HG03139 (cell line): ENCODE results near the gene FAM151A.

Source experiments
- ATAC-seq: cut with Tn5 transposase; IDR thresholded peaks from one replicate; pipeline ENCODE4 v1.9.1; 2021; ENCODE audit not compliant: unreplicated experiment

FAM151A gene

DNA sequence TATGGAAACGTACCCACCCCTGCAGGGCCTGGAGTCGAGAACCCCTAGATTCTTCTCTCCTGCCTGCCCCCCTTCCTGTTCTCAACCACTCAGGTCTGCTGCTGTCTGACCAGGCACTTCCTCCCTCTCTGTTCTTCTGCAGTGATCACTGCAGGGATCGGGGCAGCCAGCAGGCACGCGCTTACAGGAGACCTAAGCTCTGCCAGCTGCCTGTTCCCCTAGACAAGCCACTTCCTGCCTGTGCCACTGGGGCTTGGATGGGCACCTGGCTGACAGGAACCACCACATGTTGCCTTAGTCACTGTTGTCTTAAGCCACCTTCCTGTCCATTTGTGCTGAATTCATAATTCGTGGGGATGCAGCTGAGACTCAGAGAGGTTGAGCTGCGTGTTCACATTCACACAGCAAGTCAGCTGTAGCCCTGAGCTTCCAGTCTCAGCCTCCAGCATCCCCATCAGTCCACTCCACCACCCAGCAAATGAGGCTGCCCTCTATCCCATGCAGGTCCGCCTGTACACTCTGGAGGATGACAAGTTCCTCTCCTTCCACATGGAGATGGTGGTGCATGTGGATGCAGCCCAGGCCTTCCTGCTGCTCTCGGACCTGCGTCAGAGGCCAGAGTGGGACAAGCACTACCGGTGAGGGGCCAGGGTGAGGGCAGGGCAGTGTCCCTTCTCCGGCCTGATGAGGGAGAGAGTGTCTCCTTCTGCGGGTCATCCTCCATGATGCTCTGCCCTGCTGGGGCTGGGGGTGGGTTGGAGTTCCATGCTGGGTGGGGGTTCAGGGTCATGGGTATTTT is 18.6 kb downstream of the FAM151A start:
- no peak for ATAC-seq

DNA sequence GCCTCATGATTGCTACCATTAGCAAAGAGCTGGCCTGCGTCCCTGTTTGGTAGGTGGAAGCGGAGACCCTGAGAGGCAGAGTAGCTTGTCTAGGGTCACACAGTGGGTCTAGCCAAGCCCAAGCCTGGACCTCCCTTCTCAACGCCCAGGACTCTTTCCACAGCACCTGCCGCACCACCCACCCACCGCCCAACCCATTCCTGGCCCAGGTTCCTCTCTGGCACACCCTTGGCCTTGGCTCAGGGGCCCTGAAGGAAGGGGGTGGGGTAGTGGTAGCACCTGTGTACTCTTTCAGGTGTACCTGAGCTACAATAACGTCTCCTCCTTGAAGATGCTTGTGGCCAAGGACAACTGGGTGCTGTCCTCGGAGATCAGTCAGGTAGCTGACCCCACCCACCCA is 19.3 kb downstream of the FAM151A start:
- no peak for ATAC-seq

DNA sequence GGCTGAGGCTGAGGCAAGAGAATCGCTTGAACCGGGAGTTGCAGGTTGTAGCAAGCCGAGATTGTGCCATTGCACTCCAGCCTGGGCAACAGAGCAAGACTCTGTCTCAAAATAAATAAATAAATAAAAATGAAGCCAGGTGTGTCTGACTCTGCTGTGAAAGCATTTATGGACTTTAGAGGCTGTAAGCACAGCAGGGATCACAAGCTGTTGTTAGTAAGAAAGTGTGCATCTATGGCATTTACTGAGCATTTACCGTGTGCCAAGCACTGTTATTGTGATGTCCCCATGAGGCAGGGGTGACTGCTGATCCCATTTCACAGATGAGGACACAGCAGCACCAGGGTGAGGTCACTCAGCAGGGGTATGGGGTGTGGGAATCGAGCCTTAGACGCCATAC is 20.1 kb downstream of the FAM151A start:
- ATAC-seq: no peak

DNA sequence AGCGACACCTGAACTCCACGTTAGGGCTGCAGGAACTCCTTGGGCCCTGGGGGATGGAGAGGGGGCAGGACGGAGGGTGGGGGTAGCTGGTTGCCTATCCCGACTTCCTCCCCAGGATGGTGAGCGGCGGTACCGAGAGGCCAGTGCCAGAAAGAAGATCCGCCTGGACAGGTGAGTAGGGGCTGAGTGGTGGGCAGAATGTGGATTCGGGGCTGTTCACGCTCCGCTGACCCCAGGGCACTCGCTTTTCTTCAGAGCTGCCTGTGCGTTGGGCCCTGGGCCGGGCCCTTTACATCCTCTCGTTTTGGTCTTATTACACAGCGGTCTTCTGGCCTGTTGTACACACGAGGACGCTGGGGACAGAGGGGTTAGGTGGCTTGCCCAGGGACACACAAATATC is 20.8 kb downstream of the FAM151A start:
- ATAC-seq: no peak

DNA sequence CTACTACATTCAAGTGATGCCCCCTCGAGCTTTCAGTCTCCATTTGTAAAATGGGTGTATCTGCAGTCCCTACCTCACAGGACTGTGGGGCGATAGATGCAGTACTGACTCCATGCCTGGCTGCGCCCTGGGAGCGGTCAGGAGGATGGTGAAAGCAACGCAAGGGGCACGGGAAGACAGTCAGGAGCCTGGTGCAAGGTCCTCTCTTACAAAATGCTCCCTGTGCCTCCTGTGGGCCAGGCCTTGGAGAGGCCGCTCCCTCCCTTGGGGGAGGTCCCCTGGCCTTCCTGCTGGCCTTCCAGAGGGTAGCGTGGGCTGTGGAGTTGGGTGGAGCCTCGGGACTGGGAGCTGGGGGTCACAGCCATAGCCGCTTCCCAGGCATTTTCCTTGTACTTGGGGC is 21.6 kb downstream of the FAM151A start:
- ATAC-seq: no peak

DNA sequence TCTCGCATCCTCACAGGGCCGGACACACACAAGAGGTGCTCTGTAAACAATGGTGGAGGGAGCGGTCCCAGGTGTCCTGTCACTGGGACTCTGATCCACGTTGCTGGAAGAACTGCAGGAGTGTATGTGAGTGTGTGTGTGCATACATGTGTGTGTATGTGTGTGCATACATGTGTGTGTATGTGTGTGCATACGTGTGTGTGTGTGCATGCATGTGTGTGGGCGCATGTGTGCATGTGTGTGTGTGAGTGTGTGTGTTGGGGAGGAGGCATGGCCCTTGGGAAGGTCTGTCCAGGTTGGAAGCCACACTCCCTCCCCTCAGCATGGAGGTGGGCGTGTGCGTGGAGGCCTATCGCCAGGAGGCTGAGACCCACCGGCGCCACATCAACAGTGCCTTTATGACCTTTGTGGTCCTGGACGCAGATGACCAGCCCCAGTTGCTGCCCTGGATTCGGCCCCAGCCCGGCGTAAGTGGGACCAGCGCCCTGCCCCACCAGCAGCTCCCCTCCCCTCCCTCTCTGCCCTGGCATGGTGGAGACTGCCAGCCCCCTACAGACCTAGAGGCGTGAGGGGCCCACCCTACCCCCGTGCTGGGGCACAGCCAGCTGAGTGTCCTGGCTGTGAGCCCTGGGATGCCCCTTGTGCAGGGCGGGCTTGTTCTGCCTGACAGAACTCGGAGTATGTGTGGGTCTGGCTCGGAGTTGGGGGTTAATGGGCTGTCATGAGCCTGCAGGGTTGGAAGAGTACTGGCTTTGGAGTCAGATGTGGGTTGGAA is 22.2 kb downstream of the FAM151A start:
- ATAC-seq: no peak

DNA sequence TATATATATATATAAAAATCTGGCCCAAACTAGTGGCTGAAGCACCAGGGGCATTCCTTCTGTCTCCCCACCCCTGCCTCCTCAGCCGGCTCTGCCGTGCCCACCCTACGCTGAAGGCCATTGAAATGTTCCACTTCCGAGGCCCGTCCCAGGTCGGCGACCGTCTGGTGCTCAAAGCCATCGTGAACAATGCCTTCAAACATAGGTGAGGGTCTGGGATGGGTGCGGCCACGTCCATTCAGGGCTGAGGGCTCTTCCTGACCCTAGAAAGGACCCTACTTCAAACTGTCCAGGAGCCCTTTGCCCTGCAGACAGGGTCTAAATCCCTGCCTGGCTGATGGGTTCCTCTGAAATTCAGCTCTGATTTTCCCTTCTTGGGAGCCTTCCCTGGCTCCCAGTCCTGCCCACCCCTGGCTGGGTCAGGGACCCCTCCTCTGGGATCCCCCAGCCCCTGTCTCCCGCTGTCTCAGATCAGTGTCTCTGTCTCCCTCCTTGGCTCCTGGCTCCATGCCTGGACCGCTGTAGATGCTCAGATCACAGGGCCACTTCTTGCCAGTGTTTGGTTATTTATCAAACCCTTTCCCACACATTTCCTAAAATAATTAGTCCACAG is 24.0 kb downstream of the FAM151A start:
- no peak for ATAC-seq

DNA sequence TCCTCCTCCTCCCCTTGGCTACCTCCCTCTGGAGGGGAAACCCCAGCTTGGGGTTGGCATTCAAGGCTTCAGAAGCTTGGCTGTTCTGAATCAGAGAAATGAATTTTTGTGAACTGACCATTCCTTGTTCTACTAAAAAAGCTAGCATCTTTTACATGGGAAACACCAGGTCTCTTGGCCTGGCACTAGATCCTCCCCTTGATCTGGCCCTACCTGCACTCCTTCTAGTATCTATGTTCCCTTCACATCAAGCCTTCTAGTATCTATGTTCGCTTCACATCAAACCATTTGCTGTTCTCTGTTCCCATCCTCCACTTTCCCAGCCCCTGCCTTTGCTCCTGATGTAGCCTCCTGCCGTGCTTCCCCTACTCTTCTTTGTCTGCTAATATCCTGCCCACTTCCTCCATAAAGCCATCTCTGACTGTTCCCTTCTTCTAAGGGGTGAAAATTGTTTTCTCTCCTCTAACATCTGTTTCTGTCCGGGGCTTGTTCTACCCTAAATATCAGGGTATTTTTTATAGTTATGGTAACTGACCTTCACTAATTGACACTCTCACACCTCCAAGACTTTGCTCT is 25.8 kb downstream of the FAM151A start:
- ATAC-seq: no peak

DNA sequence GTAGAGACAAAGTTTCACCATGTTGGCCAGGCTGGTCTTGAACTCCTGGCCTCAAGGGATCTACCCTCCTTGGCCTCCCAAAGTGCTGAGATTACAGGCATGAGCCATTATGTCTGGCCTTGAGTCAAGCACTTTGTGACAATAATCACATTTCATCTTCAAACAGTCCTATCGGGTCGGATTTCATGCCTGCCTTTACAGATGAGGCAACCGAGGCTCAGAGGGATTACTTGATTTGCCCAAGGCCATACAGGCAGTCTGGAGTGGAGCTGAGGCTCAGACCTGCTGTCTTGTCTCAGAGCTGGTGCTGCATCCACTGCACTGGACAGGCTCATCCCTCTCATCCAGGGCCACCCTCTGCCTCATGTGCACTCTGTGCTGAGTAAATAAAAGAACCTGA is 26.6 kb downstream of the FAM151A start:
- no peak for ATAC-seq

DNA sequence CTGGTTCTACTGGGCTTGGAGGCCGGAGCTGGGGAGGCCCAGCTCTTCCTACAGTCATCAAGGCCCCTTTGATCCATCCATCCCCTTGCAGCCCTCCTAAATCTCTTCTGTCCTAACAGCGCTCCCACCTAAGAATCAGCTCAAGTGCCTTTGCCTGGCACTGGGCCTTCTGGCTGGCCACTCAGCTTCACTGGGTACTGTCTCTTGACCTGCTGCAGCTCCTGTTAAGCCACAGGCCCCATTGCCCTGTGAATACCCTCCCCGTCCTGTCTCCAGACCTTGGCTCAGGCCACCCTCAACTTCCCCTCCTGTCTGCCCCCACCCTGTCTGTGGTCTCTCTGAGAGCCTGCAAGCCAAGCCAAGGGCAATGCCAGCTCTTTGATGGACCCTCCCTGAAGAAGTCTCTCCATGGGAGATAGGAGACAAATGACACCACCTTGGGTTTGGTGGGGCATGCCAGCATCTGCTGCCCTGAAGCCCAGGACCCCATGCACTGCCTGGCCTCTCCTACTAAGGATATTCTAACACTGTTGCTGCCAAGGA is 27.3 kb downstream of the FAM151A start:
- no peak for ATAC-seq

DNA sequence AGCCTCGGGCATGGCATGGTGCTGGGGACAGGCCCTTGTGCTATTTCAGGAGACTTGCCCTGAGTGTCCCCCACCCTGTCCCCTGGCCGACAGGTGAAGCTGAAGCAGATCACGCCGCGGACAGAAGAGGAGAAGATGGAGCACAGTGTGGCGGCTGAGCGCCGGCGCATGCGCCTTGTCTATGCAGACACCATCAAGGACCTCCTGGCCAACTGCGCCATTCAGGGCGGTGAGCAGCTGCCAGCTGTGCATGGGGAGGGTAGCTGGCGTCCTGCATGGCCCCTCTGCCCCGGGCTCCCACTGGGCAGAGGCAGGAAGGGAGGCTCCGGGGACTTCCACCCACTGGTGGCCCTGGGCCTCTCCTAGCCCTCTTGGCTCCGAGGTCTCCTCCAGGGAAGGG is 28.9 kb downstream of the FAM151A start:
- ATAC-seq: no peak

DNA sequence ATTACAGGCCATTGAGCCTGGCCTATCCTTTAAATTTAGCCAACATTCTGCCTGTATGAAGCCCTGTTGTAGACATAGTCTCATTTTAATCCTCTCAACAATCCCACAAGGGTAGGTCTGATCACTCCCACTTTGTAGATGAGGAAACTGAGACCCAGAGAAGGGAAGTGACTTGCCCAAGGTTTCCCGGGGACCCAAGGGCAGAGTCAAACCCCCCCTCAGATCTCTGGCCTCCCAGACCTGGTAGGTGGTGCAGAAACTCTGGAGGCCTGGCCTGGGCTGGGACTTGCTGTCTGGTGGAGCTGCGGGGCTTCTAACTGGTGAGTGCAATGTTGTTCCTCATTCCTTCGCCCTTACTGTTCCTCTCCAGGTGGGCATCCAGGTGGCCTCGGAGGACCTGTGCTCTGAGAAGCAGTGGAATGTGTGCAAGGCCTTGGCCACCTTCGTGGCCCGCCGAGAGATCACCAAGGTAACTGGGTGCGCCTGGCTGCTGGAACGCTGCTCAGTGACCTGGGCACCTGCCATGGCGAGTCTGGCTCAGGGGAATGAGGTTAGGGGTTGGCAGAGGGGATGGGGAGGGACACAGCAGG is 29.7 kb downstream of the FAM151A start:
- no peak for ATAC-seq

DNA sequence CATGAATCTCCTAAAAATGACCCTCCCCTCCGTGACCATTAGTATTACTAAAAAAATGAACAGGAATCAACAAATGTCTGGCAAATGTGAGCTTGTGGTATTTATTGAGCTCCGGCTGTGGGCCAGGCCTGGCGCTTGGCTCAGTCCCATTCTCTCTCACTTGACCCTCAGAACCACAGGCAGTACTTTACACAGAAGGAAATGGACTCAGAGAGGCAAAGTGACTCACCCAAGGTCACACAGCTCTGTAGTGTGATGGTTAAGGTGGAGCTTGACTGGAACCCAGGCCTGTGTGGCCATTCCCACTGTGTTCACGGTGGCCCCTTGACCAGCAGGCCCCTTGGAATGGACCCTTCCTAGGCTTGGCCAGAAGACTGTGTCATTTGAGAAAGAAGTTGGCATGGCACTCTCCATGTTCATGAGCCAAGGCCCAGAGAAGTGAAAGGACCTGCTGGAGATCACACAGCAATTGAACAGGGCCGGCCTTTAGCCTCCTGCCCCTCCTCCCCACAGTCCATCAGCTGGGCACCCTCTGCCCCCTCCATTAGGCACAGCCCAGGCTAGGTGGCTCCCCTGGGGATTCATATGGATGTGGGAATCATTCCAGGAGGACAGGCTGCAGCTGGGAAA is 32.1 kb downstream of the FAM151A start:
- no peak for ATAC-seq

DNA sequence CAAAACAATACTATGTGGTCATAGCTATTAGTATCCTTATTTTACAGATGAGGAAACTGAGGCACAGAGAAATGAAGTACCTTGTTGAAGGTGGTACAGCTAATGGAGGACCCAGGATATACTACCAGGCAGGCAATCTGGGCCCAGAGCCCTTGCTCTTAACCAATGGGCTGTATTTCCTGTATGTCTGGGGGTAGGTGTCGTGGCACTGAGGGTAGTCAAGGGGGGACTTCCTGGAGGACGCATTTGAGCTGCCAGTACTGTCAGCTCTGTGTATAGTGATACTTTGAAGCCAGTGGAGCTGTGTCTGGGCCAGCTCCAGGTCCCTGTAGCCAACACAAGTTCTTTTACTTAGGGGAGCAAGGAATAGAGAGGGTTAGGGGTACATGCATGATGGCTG is 34.9 kb downstream of the FAM151A start:
- no peak for ATAC-seq

DNA sequence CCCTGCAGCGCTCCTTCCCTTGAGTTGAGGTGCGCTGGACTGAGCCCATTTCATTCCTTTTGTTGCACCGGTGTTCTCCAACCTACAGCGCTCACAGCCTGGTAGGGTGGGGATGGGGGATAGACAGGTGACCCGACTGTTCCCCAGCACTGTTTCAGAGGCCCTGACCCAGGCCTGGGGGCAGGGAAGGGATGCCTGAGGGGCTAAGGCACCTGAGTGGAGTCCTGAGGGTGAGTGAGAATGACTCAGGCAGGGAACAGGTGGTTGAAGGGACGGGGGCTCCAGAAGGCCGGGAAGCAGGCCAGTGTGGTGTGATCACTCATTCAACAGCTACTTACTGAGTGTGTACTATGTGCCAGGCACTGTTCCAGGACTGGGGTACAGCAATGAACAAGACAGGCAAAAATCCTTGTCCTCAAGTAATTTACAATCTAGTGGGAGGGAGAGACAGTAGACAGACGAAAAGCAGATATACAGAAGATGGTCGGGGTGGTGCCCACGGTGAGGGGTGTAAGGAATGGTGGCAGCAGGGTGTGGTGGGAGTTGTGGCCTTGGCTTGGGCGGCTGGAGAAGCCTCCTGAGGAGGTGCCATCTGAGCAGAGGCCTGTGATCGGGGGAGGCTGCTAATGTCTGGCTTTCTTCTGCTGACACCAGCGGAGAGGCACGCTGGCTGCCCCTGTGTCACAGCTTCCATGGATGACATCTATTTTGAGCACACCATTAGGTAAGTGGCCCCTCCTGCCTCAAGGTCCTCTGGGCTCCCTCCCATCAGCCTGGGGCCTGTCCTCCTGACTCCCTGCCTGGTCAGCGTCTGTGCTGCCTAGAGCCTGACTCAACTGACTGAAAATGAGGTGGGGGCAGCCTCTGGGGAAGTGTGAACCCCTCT is 37.9 kb downstream of the FAM151A start:
- ATAC-seq: no peak

DNA sequence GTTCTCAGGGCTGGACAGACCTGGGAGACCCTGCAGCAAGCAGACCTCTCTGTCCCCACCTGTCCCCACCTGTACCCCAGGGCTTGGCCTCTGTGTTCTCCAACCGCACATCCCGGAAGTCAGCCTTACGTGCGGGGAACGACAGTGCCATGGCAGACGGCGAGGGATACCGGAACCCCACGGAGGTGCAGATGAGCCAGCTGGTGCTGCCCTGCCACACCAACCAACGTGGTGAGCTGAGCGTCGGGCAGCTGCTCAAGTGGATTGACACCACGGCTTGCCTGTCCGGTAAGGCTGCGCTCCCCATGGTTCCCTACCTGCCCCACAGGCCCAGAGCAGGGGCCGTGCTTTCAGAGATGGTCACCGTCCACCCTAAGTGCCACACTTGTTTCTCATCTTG is 38.8 kb downstream of the FAM151A start:
- ATAC-seq: no peak

DNA sequence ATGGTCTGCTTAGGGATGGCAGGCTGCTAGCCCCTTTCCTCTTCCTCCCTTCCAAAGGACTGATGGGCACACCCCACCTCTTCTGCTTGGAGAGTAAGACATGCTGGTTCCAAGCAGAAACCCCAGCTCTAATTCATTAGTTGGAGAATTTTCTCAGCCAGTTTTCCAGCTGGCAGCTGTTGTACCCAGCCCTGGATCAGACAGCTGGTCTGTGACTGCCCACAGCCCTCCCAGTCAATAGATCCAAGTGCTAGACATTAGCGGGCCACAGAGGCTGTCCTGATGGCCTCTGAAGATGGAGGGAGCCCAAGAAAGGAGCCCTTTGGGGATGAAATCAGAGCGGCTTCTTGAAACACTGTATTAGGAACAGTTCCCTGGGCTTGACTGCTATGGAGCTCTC is 39.5 kb downstream of the FAM151A start:
- no peak for ATAC-seq

DNA sequence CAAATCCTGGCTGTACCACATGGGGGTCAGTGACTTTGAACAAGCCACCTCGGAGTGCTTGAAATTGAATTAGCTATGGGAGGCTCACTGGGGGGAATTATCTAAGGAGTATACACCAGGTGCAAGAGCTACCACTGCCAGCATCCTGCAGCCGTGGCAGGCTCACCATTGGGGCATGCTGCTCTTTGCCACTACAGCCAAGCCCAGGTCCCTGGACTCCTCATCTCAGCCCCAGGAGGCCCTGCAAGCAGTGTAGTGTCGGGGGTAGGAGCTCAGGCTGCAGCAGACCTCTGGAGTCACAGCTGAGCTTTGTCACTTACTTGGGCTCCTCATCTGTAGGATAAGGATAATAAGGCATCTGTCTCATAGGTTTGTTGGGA is 40.0 kb downstream of the FAM151A start:
- no peak for ATAC-seq

DNA sequence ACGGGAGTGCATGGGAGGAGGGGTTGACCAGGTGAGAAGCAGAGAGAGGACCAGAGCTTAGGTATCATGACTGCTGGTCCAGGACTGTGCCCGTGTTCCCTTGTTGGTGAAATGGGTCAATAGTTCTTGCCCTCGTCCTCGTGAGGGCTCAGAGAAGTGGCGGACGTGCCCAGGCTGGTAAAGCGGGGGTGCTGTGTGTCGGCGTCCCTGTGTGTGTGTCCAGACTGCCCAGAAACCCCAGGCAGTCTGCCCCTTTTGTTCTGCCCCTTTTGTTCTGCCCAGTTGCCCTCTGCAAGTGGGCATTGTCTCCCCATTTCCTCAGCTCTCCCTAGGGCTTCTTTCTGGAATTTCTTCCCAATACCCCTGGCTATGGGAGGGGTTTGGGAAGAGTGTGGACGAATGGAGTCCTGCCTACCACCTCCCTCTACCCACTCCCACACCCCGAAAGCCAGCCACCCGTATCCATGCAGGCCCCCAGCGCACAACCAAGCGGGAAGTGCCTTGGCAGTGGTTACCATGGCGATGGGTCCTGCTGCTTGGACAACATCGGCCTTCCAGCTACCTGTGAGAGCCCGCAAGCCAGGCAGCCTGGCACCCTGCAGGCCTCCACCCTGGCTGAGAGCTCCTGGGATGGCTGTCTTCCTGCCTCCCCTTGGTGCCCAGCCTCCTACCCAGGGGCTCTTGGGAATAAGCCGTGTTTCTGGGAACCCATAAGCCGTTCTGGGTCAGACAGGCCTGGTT is 40.6 kb downstream of the FAM151A start:
- no peak for ATAC-seq
